GM21526 (cell line): ENCODE results near the gene CRABP1.

ENCODE experiments used
- ATAC-seq: cut with Tn5 transposase; IDR thresholded peaks from one replicate; pipeline ENCODE4 v1.9.1; 2021; ENCODE audit warnings: moderate library complexity; ENCODE audit not compliant: unreplicated experiment, low FRiP score

Gene CRABP1

DNA sequence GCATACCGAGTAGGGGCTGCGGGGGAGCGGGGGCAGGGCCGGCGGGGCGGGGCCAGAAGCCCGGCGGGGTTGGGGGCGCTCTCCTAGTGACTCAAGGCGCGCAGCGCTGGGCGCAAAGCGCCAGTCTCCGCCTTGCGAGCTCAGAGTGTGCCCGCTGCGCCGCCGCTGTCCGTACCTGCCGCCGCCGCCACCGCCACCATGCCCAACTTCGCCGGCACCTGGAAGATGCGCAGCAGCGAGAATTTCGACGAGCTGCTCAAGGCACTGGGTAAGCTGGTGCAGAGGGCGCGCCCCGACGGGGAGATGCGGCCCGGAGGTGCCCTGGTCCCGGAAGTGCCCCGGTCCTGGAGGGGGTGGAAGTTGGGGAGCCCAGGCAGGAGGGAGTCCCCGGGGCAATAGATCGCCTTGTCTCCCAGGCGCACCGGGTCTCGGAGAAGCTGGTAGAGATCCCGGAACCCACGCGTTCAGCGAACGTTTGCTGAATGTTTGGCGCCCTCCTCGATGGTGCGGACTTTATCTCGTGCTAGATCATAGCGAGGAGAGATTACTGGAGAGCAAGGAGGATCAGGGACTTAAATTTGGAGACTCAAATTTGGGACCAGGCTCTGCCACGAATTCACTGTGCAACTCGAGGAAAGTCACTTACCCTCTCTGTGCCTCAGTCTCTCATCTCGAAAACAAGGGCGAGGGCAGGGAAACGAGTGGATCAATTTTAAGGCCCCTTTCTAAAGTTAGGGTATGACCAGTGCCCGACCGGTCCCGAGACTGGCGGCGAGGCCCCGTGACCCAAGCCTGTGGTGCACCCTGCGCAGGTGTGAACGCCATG lies at the start of gene CRABP1:
TSS of gene CRABP1 (plus strand) at position 123 of the 826 bp plus-strand sequence. CDS start at position 199, 76 bp downstream.
- no peak for ATAC-seq

DNA sequence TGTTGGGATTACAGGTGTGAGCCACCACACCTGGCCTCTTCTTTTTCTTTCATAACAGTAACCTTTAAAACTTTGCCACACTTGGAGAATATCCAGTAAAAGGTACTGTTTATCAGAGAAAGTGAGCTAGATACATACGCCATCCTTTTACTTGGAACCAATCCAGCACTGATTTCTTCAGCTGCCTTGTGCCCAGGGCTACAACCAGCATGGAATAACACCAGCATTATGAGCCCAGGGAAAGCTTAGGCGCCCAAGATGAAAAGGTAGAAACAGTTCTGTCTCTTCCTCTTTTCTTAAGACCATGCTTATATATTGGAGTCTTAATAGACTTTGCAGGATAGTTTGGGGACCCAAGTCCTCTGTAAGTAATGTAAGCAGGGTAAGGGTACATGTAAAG lies 49.1 kb upstream of the CRABP1 start:
- no peak for ATAC-seq

DNA sequence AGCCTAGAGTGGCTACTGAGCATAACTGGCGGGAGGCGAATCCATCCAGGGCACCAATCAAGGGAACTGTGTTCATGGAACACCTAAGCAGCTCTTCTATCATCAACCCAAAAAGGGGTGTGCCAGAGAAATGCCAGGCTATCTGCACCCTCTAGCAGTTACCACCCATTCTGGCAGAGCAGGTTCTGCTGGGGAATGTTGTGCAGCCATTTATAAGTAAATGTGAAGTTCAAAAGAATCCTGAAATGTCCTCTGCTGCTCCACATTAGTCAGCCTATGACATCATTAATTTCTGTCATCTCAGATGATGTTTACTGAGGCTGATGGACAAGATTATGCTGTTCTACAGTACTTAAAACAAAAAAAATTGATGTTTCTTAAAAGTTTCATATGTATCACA lies 48.5 kb upstream of the CRABP1 start:
- no peak for ATAC-seq

DNA sequence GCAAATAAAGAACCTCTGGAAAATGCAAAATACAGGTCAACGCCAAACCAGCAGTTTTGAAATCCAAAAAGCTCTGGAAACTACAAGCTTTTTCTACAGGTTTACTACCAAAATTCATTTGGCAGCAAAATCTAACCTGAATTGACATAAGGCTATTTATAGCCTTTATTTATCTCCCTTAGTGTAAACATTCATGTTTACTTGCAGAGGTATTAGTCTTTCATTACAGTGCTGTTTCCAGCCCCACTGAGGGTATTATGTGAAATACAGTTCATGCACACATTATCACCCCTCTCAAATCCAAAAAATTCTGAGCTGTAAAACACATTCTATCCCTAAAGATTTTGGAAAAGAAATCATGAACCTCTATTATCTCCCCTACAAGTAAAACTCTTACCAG lies 47.9 kb upstream of the CRABP1 start:
- no peak for ATAC-seq

DNA sequence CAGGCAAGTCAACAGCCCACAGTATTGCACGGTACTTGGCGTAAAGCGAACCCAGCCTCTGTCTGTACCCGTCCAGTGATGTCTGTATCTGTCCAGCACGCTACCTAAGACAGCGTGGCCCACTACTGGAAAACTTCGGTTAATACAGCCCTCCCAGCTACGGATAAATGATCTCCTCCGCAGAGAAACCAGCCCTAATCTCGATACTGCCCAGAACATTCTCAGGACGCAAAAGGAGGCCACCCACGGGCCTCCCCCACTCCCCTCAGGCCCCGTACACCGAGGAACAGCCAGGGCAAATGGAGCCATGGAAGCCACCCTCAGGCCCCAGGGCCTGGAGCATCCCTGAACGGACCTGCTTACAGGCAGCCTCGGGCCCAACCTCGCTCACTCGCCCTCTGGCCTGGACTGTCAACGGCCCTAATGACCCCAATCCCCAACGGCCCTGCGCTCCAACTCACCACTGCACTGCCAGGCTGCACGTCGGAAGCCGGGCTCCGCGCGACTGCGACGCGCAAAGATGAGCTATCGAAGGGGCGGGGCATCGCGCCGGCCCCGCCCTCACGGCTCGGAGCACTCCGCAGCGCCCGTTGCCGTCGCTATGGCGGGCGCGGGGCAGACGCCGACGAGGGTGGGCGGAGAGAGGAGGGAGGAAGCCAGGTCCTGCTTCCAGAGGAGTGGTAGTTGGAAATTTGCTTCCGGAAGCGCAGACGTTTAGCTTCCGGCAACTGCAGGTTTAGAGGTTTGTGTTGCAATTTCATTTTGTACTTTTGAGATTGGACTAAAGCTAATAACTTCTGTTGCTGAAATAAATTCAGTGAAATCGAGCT lies 40.8 kb upstream of the CRABP1 start, which contains the start of gene SKIC8:
TSS of gene SKIC8 (minus strand) at position 509 of the 830 bp plus-strand sequence. CDS start 3,923 bp downstream, outside the sequence.
- peak; percentile 79 for ATAC-seq

DNA sequence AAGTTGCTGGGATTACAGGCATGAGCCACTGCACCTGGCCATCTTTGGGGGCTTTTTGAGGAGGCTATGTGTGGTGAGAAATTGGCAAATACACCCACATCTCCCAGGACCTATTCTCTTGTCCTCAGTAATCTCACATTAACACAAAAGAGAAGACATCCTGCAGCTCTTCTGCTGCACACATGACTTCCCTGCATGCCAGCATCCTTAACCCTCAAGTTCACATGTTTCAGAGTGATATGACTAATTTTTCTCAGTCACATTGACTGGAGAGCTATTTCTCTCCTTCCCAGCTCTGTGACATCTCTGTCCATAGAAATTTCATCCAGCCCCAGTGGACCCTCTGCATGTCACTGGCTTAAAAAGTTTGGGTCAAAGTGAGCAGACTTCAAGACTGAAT lies 38.8 kb upstream of the CRABP1 start:
- ATAC-seq: no peak

DNA sequence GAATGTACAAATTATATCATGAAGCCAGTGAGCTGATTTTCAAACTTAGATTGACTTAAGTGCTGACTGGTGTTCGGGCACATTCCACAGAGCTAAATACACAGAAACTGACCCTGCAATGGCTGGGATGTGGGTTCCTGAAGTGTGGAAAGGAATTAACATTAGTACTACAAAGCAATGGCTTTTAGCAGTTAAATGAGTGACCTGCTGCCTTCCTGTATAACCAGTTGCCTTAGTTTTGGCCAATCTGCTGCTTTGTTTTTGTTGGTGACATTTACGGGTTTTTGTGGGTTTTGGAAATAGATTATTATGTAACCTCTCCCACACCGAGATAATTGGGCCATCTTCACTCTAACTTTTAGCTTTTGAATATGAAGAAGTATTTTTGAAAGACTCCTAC lies 38.3 kb upstream of the CRABP1 start:
- no peak for ATAC-seq

DNA sequence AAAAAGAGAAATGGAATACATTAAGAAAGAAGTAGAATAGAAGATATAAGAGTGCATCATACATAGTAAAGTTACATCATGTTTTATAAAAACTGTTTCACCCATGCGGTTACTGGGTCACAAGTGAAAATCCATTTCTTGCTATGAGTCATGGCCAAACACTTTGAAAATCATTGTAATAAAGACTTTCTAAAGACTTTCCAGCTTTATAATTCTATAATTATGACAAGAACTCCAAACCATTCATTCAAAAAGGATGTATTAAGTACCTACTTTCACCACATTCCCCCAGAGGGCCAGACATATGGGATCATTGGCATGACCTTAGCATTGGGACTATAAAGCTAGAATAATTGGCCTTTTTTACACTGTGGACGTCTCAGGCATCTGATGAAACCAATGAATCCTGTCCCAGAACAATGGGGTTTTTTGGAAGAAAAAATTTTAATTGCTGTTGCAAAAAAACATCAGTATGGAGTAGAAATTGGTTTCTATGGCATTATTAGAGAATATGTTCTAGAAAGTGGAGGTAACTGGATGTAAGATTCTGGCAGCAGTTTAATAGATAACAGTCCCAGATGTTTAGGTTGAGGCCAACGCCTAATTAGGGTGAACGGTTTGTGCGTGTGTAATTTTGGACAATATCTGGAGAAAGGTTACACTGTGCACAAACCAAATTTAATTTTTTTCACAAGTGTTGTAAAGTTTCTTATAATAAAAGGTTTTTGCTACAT lies 37.4 kb upstream of the CRABP1 start:
- no peak for ATAC-seq

DNA sequence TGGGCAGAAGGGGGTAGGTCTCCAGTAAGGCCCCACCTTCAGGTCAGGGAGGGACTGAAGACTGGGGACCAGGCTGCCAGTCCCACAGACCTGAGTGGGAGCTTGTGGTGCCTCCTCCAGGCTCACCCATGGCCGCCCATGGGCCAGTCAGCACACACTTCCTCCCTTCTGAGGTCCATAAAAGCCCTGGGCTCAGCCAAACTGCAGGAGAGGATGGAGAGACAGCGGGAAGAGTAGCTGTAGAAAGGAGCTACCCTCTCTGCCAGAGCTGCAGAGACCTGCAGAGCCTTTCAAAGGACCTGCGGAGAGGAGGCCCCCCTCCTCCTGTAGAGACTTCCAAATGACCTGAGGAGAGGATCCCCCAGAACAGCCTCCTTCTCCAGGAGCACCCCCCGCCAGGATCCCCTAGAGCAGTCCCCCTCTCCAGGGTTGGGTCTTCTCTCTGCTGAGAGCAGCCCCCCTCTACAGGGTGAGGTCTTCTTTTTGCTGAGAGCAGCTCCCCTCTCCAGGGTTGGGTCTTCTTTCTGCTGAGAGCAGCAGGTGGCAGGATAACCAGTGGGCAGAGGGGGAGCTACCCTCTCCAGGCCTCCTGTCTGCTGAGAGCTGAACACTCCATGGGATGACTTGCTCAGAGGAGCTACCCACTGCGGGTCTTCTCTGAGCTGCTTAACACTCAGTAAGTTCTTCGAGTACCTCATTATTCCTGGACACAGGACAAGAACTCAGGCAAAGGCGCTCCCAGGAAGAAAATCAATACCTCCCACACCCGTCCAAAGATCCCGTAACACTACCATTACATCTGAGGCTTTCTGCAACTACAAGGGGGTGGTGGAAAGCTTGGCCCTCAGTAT lies 35.7 kb upstream of the CRABP1 start:
- ATAC-seq: no peak

DNA sequence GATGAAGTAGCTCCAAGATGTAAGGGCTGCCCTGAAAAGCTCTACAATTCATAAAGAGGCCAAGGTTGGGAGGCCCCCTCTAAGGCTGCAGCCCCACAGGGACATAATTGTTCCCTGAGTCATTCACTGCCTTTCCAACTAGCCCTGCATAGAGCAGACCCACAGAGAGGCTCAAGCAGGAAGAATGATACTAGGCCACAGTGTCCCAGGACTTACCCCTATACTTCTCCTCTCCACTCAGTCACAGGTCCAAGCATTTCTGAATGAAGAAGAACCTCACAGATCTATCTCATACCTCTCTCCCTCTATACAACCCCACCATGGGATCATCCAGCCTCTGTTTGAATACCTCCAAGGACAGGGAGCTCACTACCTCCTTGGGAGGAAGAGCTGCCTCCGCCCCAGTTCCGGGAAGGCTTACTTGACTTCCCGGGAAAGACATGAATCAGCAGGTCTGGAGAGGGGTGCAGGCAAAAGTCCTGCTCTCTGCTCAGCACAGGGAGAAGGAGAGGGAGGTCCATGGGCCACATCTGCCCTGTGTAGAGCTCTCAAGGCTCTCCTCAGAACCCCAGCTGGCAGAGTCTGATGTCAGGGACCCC lies 33.9 kb upstream of the CRABP1 start:
- no peak for ATAC-seq

DNA sequence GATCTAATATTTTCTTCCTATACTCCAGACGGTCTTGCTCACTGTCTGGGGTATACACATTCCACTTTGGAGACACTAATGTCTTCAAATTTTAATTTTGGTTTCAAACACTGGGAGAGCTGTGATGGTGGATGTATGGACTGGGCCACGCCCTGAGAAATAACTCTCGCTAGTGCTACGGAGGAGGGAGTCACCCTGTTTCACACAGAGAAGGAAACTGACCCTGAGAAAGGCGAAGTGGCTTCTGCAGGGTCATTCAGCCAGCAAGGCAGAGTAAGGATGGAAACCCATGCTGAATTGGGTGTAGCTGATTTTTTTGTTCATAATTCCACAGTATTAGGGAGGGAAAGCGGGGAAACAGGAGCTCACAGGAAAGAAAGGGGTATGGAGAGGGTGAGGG lies 32.2 kb upstream of the CRABP1 start:
- no peak for ATAC-seq

DNA sequence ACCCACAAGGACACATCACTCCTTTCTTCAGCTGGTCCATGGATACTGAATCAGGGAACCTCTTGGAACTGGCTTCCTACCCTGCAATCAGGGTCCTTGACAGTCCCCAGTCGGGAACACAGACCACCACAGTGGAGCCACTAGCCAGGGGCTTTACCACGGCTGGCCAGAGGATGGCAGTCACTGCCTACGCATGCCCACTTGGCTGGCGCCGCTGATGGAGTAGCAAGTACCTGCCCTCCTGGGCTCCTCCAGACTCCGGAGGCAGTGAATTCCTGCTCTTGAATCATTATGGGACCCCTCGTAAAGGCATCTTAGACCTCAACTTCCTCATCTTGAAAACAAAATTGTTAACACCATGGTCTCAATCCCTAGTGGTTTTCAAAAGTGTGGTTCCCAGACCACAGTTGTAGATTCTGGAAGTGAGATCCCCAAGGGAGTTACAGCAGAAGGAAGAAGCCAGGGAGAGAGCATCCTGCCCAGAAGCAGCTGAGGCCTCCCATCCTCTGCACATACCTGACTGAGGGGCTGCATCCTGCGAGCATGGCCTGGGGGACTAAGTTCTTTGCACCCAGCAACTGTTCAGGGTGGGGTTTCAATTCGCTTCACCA lies 31.6 kb upstream of the CRABP1 start:
- no peak for ATAC-seq

DNA sequence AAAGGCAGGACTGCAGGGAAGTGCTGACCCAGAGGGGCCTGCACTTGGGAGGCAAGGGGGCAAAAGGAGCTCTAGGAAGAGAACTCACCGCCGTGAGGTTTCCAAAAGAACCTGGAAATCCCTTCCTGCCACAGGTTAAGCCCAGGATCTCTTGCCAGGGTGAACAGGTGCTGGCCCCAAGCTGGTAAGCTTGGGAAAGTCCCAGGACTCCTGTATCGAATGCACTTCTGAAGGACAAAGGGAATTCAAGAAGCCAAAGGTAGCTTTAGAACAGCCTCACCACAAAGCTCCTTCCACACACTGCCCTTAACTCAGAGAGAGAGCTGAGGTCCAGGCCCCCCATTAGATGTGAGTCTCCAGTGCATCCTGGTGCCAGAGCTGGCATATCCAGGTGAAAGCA lies 28.9 kb upstream of the CRABP1 start:
- no peak for ATAC-seq

DNA sequence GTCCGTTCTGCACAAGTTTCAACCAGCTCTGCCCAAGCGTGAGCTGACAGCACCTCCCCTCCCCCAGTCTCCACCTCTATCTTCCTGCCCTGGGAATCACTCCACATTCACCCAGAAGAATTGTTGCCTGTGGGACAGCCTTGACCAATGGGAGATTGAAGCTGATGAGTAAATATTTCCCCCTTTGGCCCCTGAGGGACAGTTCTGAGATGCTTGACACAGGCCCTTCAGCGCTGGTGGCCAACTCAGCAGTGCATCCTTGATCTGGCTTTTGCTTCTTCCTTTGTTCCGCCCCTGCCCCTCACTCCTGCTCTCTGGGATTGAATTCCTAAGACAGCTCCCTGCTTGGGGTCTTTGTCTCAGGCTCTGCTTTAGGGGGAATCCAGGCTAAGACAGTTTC lies 27.6 kb upstream of the CRABP1 start:
- ATAC-seq: no peak

DNA sequence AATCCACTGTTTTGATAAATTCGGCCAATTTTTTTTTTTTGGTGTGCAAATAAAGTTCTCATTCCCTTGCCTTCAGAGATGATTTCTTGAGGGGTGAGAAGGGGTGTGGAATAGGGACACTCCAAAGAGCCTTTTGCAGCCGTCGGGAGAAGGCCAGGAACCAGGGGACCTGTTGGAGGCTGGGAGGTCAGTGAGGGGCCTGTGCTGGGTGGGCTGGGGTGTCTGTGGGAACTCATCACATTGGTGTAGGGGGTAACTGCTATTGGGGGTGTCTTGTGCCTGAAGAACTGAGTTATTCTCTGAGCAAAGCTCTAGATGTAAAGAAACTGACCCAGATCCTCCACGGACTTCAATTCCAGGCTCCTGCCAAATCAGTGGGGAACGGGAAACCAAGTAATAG lies 27.2 kb upstream of the CRABP1 start:
- ATAC-seq: no peak

DNA sequence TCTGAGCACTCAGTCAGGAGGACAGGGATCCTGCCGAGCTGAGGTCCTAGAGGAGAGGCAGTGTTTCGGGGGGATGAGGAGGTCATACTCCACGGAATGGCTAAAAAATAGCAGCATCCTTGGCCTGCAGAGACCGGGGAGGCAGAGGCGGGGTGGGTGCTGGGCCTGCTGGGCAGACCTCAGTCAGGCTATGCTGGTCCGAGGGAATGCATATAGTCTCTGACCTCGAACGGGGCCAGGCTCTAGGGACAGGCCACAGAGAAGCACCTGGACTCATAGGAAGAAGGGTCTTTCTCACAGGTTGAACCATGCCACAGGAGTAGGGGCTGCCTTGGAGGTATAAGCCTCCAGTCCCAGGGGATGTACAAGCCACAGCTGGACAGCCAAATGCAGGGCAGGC lies 26.8 kb upstream of the CRABP1 start:
- no peak for ATAC-seq

DNA sequence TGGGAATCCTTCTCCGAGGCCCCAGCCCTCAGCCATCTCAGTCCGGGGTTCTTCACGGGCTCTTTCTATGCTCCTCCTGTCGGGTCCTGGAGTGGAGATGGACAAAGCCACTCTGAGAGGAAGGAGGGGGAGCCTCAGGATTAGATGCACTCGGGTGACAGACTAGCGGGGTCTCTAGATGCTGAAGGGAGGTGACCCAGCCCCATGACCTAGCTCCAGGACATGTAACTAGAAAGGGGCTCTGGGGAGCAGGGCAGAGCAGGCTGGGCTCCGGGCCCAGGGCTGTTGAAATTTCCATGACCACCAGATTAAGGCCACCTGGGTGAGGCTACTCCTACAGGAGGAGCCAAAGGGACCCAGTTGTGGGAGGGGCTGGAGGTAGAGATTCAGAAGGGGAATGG lies 26.0 kb upstream of the CRABP1 start:
- ATAC-seq: no peak

DNA sequence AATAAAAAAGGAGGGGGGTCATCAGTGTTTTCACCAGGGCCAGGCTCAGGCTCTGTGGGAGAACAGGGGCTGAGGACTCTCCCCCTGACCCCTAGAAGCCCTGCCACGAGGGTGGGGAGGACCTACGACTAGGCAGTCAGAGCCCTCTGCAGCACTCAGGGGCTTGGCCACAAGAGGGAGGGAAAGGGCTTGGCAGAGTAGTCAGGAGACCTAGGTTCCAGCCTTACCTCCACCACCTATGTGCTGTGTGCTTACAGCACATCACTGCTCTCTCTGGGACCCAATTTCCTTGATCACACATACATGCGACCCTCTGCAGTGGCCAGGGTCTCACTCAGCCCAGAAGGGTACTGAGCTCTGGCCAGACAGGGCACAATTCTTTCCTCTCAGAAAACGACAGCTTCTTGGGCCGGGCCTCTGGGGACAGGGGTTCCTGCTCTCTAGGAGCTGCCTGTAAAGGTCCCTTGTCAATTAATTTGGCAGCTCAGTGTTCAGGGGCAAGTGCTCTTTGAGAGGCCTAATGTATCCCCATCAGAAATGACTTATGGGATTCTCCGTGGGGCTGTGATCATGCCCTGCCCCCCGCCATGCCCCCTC lies 24.4 kb upstream of the CRABP1 start:
- no peak for ATAC-seq
